PC-3 (cell line): ENCODE measurements around the gene DAB1.

Experiments
- EZH2 ChIP-seq: fragments of 300-600 bp; sonication (generic); IDR thresholded peaks from one replicate; pipeline ENCODE4 v1.6.1; 2017; ENCODE audit warnings: antibody characterized with exemption, mild to moderate bottlenecking, low read length; ENCODE audit not compliant: unreplicated experiment
- TF ChIP-seq, protein P1 (sequence below): fragments of 300-600 bp; sonication (generic); conservative IDR thresholded peaks from 2 replicates; pipeline ENCODE4 v1.5.1; 2017; ENCODE audit warnings: antibody characterized with exemption, low read depth, mild to moderate bottlenecking, low read length

GRCh38 chr1:57222801-57223200 lies 201.1 kb downstream of the DAB1 start:
- TF ChIP-seq, protein P1, sequence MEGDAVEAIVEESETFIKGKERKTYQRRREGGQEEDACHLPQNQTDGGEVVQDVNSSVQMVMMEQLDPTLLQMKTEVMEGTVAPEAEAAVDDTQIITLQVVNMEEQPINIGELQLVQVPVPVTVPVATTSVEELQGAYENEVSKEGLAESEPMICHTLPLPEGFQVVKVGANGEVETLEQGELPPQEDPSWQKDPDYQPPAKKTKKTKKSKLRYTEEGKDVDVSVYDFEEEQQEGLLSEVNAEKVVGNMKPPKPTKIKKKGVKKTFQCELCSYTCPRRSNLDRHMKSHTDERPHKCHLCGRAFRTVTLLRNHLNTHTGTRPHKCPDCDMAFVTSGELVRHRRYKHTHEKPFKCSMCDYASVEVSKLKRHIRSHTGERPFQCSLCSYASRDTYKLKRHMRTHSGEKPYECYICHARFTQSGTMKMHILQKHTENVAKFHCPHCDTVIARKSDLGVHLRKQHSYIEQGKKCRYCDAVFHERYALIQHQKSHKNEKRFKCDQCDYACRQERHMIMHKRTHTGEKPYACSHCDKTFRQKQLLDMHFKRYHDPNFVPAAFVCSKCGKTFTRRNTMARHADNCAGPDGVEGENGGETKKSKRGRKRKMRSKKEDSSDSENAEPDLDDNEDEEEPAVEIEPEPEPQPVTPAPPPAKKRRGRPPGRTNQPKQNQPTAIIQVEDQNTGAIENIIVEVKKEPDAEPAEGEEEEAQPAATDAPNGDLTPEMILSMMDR, result no peak
- no peak for TF ChIP-seq EZH2
